NCI-H2107 treated with DMSO at 0.1 percent for 48 hours (cell line): ENCODE results near the gene PRUNE2.
"Not testable (repeated sequence)": the region's sequence is repeated elsewhere in the genome, so short reads cannot be mapped to it uniquely, and the experiment has no call there.

Experiments
- DNase-seq: peaks from one replicate; lab custom pipeline; 2025; ENCODE audit not compliant: unreplicated experiment; lab: John Stamatoyannopoulos, UW

PRUNE2 gene

DNA sequence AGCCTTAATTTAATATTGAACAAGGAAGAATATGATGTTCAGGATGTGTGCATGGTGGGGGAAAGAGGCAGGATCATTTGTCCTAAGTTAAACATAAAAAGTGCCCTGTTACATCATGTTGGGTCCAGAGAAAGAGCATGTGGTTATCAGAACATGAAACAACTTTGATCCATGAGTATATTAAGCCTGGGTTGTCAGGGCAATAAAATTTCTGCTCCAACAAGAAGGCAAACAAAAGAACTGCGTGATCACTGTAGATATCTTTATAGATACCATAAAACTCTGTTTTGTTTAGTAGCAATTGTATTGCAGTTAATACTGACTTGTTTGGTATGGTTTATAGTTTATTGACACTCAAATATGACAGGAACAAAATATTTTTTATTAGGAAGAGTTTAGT is 106.4 kb downstream of the PRUNE2 start:
- no peak for DNase-seq

DNA sequence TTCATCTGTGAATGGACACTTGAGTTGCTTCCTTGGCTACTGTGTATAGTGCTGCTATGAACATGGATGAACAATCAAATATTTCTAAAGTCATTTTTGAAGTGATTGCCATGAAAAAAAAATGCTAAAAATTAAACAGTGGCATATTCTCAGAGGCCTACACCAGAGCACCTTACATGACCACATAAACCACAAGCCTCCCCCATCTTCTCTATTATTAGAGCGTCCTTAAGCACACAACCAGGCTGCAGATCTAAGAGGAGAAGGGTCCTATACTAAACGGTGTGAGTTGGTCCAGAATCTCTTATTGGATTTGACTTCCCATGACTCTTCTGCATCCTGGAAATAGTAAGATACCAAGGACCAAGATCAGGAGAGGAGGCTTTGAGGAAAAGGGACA is 107.4 kb downstream of the PRUNE2 start:
- DNase-seq: no peak

DNA sequence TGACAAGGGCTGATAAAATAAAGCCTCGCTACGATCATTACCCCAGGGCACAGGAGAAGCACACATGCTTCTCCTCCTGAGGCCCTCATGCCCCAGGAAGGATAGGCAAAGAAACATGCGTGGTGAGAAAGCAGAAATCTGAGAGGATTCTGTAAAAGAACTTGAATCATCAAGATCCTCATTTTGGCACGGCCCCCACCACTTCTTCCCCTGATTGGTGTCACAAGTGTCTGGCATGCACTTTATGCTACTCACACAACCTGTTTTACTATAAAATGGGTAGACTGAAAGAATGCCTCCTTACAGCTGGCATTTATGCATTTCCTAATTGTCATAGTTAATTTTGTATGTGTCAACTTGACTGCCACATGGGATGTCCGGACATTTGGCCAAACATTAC is 109.6 kb downstream of the PRUNE2 start:
- DNase-seq: no peak

DNA sequence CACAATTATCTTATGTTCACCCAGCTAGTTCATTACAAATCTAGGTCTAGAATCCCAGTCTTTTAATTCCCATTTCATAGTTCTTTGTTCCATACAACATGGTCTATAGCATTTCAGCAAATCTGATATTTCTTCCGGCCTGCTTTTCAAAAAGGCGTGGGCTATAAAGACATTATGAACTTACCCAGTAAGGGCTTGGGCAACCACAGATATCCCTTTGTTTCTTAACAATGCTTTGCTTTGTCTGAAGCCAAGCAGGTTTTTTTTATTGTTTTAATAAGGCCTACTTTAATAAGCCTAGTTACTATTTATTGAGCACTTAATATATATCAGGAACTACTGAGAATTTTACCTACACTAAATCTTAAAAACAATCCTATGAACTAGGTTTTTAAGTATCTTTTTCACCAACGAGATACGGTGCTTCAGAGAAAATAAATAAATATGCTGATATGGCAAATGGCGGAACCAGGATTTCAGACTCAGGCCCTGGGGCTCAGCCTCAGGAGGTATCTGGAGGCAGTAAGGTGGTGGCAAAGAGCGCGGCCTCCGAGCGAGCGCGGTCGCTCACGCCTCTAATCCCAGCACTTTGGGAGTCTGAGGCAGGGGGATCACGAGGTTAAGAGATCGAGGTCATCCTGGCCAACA is 112.0 kb downstream of the PRUNE2 start:
- DNase-seq: no peak

DNA sequence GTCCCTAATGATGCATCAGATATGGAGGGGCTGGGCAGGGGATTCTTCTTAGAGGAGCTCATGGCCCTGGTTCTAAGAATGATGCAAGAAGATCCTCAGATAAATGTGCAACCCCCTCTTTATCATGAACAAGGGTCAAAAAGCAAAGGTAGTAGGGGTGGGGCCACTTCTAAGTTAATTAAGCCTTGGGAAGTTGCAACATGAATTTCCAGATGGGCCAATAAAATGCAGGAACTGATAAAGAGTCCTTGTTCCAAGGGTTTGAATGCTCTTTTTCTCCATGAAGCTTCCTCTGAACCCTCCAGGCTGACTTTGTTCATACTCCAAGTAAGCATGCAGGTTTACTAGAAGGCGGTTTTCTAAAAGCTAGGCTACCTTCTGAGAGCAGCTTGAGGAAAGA is 116.1 kb downstream of the PRUNE2 start:
- DNase-seq: no peak

DNA sequence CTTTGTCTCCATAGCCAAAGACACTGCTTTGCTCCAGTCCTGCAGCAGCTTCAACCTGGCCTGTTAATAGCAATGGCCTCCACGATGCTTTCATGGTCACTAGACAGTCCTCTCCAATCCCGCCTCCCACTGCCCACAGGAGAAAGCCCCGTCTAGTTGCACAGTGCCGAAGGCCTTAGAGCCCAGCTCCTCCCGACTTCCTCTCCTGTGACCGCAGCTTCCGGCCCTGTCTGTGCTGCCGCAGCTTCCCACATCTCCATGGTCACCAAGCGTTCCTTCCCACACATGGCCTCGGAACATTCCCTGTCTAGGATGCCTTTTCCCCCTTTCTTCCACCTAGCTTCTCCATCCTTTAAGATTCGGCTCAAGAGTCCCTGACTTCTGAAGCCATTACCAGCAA is 118.2 kb downstream of the PRUNE2 start:
- no peak for DNase-seq

DNA sequence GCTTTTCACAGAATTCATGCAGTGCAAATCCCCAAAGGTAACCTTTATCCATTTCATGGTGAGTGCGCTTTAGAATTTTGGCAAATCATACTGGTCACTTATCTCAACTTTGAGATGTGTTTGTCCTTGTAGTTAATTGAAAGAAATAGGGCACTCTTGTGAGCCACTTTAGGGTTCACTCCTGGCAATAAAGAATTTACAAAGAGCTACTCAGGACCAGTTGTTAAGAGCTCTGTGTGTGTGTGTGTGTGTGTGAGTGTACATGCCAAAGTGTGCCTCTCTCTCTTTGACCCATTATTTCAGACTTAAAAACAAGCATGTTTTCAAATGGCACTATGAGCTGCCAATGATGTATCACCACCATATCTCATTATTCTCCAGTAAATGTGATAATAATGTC is 120.4 kb downstream of the PRUNE2 start:
- DNase-seq: no peak

DNA sequence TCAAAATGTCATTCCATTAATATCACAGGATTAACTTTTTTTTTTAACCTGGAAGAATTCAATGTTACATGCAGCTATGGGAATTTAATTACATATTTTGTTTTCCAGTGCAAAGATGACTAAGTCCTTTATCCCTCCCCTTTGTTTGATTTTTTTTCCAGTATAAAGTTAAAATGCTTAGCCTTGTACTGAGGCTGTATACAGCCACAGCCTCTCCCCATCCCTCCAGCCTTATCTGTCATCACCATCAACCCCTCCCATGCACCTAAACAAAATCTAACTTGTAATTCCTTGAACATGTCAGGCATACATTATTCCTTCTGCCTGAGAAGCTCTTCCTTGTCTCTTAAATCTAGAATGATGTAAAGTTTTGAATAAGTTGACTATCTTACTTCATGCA is 121.0 kb downstream of the PRUNE2 start:
- no peak for DNase-seq

DNA sequence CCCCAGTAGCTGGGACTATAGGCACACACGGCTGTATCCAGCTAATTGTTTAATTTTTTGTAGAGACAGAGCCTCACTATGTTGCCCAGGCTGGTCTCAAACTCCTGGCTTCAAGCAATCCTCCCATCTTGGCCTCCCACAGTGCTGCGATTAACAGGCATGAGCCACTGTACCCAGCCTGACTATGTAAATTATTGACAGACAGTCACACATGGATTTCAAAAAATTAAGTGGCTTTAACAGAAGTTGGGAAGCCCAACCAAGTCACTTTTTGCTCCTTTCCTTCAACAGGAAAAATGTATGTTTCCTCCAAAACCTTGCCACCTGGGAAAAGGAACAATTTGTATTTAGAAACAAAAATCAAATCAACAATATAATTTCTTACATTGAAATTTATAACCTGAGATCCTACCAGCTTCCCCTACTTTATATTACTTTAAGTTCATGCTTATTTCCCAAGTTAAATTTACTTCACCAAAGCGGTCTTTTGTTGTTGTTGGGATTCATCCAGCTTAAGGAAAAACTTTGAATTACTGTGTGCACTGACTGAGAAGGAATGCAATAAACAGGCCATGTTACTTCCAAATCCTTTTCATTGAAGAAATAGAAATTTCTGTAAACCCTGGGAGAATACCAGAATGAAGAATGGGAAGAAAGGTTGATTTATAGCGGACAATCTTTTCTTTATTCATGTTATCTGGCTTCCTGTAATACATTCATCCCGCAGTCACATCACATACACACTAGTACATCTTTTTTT is 133.0 kb downstream of the PRUNE2 start:
- DNase-seq: no peak

DNA sequence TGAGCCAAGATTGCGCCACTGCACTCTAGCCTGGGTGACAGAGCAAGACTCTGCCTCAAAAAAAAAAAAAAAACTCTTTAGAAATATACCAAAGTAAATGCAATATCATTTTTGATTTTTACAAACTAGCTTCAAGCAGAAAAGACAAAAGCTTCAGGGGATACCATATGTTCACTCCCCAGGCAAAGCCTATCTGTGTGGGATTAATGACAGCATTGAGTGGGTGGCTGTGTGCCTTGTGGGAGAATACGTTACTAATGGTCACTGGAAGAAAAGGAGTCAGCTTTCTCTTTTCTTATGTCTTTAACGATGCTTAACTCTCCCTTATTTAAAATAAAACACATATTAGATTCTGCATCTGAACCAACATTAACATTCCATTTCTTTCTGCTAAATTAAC is 139.8 kb downstream of the PRUNE2 start:
- no peak for DNase-seq

DNA sequence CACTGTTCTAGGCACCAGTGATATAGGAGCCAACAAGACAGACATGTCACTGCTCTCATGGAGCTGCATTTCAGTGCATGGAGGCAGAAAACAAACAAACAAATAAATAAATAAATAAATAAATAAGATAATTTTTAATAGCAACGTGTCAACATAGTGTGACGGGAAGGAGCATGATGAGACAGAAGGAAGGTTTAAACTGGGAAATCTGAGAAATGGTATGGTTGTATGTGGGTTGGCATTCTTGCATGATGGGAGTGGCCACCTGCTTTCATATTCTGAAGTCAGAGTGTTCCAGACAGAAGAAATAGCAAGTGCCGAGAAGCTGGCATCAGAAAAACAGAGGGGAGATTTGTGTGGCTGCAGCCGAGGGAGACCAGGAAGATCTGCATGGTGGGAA is 141.8 kb downstream of the PRUNE2 start, which contains the start of gene PCA3:
PCA3 (plus strand) TSS at position 301 of the 400 bp plus-strand sequence.
- no peak for DNase-seq

DNA sequence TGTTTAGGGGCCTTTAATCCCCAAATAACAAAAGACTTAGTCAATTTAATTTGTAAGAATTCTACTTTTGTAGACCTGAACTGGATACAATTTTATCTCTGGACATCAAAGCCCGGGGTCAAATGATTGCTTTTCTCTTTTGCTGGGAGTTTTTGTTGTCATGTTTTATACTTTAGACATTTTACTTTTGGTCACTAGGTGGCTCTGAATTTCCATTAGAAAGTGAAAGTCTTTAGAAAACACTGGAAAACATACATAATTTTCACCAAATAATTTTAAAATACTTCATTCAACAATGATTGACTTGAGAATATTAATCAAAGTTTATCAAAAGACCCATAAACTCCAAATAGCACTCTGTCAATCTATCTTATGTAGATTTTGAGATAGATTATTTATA is 144.5 kb downstream of the PRUNE2 start:
- DNase-seq: no peak

DNA sequence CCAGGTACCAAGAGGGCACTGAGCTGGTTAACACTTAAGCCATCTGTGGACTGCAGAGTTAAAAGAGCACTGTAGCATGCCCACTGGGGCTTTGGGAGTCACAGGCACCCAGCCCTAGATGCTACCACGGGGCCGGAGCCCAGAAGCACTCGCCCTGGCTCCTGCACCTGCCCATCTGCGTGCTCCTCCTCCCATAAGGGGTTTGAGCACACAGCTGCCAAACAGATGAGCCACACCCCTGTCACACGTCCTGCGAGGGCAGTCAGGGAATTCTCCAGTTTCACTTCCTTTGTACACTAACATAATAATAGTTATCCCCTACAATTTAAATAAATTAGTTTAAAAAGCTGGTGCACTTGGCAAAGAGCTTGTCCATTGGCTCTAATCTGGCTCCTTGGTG is 146.2 kb downstream of the PRUNE2 start:
- peak; percentile 81 for DNase-seq

DNA sequence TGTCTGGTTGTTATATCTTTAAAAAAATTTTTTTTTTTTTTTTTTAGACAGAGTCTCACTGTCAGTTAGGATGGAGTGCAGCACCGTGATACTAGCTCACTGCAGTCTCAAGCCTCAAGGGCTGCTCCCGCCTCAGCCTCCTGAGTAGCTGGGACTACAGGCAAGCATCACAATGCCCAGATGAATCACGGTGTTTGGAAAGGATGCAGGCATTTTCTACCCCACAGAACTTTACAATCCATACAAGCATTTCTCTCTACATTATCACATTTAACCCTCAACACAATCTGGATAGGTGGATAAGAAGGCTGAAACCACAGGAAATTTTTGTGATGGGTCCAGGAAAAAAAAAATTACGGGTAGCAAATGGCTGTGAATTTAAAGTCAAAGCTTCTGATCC is 147.4 kb downstream of the PRUNE2 start:
- no peak for DNase-seq

DNA sequence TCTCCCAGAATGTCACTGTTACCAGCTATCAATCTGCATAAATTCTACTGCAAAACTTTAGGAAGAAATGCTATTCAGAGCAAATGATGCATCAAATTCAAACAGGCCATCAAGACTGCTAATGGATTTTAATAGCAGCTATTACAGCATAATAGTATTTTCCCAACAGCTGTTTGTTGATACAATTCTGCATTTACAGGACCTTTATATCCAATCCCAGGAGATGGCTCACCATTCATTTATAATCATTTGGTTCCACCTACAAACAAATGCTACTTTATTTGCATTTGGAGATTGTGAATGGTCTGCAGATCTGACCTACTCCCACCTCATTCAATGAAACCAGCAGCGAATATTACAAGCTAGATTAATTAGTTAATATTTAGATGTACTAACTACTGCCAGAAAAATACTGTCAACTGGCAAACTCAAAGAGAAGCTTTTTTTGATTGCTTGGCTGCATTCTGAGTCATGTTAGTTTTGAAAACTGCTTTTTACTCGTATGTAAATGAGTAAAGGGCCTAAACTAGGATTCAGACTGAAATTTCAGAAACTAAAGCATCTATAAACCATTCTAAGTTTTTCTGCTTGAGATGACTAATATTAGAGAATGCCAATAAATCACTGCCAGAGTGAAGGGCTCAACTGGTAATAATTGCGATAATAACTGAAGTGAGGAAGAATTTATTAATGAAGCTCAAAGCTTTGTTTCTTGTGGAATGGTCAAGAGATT is 148.8 kb downstream of the PRUNE2 start:
- peak; percentile 19 for DNase-seq

DNA sequence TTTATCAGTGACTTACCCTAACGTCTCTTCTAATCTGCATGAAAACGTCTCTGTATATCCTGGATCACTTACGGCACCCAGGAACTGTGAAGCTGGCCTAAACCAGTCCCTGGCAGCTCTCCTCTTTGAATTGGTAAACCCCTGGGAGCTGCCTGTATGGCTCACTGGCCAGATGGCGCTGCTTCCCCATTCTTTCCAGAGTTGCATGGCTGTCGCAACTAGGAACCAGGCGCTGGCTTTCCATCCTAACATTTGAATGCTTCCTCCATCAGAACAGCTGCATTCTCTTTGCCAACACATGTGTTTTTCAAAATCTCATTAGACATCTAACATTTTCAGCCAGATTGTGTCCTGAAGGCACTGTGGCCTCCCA is 149.7 kb downstream of the PRUNE2 start:
- DNase-seq: peak; percentile 80

DNA sequence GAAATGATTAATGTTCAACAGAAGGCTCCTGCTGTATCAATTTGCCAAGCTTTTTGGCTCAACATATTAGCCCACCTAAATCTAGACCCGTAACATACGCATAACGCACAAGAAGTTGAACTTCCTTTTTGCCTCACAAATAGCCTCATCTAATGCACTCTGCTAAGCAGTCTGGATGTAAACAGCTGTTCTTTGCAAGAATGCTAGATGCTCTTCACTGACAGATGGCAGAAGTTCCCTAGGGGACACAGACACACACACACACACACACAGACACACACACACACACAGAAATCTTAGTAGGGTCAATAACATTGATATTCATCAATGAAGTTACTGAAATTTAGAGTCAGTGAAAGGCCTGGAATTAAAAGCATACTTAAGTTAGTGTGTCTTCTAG is 154.9 kb downstream of the PRUNE2 start:
- DNase-seq: no peak

DNA sequence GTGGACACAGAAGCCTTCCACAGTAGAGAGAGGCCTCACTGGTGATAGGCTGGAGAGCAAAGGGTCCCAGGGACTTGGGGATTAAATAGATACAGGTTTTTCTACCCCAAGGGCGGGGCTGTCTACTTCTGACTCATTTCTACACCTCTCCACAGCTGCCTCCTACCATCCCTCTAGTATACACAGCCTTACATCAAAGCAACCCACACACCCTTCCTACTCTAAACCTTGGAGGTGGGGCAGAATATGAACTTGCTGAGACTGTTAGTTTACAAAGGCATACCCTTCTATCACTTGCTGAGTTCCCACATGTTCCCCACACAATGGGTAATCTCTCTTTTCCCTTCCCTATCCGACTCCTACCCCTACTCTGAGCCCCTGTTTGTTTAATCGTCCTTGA is 161.6 kb downstream of the PRUNE2 start:
- no peak for DNase-seq

DNA sequence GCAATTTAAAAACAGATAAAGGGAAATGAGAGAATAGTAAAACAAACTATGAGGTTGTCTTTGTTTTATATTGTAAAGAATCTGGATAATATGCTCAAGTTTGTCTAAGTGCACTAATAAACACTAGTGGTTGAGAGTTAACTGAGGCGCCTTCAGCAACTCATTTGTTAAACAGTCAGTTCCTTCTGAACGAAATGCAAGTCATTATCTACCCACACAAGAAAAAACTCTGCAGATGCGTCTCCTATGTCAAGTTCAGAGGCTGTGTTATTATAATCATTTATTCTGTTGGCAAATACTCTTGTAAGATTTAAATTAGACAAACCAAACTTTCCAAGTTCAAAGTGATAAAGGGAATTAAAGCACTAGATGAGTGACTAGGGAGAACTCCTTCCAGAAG is 162.0 kb downstream of the PRUNE2 start:
- DNase-seq: no peak

DNA sequence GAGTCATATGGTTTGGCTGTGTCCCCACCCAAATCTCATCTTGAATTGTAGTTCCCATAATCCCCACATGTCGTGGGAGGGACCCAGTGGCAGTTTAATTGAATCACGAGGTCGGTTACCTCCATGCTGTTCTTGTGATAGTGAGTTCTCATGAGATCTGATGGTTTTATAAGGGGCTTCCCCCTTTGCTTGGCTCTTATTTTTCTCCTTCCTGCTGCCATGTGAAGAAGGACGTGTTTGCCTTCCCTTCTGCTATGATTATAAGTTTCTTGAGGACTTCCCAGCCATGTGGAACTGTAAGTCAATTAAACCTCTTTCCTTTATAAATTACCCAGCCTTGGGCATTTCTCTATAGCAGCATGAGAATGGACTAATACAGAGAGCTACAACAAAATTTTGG is 163.0 kb downstream of the PRUNE2 start:
- not testable (repeated sequence) for DNase-seq

DNA sequence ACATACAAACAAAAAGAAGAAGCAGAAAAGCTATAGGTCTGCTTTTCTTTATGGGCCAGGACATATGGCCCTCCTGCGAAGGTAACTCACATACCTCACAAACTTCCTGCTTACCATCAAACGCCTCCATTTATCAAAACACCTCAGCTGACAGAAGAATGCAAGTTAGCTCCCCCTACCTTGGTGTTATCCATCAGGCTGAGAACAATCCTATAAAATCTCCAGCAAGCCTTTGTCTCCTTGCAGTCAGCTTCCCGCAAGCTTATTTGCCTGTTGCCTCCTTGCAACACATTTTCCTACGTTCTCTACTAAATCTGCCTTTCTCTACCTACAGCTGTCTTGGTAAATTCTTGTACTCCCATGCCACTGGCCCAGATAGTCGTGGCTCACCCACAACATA is 164.4 kb downstream of the PRUNE2 start:
- DNase-seq: no peak

DNA sequence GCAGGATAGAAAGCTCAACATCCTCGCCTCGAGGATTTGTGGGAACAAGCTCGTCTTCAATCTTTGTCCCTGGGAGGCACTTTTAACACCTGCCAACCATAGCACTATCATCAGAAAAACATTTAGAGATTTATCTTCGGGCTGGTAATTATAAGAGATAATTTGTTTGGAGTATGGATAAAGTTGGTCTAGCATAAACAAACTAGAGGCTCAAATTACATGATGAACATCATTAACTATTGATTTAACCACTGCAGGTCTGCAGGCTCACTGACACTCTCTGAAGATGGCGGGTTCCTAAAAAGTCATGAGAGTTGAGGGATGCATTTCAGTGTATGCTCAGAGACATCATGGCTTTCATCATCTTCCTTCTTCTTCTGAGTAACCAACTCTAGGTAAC is 167.5 kb downstream of the PRUNE2 start:
- no peak for DNase-seq
